Skin of body (tissue), 2 donors: ENCODE results near the gene GINS2. TPM values are rescaled to one million over a fixed set of nuclear protein-coding genes. Genes with fewer than 3 reads are reported as not detected.

ENCODE experiments used
- DNase-seq: peaks from one replicate; lab custom pipeline; 2025; lab: John Stamatoyannopoulos, UW
- total RNA-seq: library from RNA; depleted of rRNA; stranded (reverse); fragments of >200 nt; gene quantifications from one replicate; pipeline ENCODE4 v1.2.3, GENCODE V29; 2014

The GINS2 gene
- total RNA-seq, 1 donor from 2014 or later = 5.3 TPM

DNA sequence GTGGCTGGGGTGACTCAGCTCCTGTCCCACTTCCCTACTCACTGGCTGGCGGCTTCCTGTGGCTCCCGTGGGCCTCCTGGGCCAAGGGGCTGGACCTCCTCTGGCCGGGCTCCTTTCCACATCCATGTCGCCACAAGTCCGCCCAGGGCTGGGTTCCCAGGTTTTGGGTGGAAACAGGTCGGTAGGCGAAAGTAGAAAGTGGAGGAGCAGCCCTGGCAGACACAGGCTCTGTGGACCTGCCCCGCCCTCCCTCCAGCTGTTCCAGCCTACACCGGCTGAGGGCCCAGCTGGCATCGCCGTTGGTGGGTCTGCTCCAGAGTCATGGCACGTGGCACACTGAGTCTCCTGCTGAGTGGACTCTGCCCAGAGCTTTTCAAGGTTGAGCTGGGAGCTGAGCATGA, 47.0 kb downstream of the GINS2 start:
- DNase-seq = no peak

- no peak for DNase-seq
Measured at GRCh38 chr16:85641305-85641704, 47.4 kb downstream of the GINS2 start.

DNA sequence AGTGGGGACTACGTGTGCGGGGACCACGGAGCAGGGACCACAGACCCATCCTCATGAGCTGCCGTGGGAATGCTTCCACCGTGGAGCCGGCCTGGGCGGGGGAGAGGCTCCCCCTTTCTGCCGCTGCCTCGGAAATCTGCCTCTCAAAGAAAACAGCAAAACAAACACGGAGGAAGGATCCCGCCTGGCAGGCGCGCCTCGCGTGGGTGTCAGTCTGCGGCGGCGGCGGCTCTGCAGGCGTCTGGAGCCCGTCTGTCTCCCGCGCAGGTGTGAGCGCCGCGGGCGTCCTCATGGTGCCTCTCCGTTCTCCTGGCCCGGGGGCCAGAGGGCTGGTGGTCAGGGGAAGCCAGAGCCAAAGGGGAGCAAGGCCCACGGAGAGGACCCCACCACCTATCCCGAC, 48.2 kb downstream of the GINS2 start:
- DNase-seq = no peak

- no peak for DNase-seq
Measured at GRCh38 chr16:85640254-85640558, 48.5 kb downstream of the GINS2 start.

DNA sequence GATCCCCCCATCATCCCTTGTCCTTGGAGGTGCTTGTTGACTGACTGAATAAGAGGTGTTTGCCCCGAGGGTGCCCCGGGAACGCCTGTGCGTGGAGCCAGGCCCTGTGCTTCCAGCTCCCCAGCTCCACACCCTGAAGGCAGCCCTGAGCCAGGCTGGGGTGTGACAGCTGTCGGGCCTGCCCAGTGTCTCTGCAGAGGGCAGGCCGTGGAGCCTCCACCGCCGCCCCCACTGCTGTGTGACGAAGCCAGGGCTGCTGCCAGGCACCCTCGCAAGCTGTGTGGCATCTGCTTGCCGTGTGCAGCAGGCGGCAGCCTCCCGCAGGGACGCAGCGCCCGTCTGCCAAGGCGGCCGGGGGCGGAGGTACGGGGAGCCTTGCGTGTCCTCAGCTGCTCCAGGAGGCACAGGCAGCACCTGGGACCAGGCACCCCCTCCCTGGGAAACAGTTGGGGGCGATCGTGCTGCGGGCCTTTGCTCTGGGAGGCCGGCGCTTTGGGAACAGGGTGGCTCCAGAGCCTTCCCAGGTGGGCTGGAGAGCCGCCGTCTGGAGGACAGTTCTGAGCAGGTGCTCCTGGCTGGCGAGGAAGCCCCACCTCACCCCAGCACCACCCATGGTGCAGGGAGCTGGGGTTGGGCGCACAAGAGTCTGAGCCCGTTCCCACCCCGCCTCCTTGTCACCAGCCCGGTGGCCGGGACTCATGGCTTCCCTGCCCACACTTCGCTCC, 49.1 kb downstream of the GINS2 start:
- DNase-seq = no peak

DNA sequence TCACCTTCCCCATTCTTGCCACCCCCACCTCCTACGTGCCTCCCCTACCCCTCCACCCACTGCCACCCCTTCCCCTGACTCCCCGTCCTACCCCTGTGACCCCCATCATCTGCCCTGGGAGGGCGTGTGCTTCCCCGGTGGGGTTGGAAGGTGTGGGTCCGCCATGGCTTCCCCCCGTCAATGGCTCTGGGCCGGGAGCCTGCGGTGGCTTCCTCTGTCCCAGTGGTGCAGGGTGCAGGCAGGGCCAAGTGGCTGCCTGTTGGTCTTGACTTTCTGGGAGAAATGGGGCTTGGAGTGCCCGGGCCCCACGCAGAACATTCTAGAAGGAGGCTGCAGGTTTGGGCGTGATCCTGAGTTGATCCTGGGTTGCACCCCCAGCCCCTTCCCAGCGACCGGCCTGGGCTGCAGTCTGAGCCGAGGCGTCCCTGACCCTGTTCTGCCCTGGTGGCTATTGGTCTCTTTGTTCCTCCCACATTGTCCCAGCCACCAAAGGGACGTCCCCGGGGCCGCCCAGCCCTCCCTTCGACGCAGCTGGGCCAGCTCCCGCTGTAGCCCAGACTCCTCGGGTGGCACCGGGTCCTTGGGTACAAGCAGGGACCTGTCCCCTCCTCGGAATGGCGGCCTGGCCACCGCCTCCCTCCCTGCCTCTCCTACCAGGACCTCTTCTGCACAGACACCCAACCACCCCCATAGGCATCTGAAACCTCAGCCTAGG, 49.9 kb downstream of the GINS2 start:
- DNase-seq = no peak

- peak; percentile 12 for DNase-seq
Measured at GRCh38 chr16:85637808-85638647, 50.7 kb downstream of the GINS2 start.

DNA sequence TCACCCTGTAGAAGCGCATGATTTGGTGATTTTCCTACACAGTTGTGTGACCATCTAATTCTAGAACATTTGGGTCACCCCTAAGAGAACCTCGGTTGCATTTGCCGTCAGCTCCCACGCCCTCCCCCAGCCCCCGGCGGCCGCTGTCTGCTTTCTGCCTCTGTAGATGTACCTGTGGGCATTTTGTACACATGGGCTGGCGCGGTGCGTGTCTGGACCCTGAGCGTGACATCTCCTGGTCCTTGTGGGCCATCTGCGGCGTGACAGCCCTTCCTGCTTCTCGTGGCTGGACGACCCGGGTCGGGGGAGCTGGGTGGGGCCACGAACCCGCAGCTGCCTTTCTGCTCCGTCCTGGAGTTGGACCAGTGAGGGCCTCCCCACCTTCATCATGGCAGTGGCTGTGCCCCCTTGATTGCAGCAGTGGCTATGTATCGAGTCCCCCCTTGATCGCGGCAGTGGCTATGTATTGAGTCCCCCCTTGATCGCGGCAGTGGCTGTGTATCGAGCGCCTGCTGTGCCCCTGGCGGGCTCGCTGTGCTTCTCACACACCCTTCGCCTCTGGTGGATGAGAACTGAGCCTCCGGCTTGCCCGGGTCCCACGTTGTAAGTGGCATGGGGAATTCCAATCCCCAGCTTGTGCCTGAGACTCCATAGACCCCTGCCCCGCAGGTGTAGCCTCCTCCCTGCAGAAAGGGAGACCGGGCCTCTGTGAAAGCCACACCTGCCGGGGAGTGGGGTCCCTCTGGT, 51.5 kb downstream of the GINS2 start:
- no peak for DNase-seq

- DNase-seq = no peak
Measured at GRCh38 chr16:85636234-85636812, 52.4 kb downstream of the GINS2 start.

- DNase-seq = no peak
Measured at GRCh38 chr16:85635545-85636140, 53.1 kb downstream of the GINS2 start.

- no peak for DNase-seq
Measured at GRCh38 chr16:85634747-85635544, 53.8 kb downstream of the GINS2 start.

- no peak for DNase-seq
Measured at GRCh38 chr16:85633888-85634287, 54.9 kb downstream of the GINS2 start.

GRCh38 chr16:85633438-85633743, 55.4 kb downstream of the GINS2 start:
- no peak for DNase-seq

DNA sequence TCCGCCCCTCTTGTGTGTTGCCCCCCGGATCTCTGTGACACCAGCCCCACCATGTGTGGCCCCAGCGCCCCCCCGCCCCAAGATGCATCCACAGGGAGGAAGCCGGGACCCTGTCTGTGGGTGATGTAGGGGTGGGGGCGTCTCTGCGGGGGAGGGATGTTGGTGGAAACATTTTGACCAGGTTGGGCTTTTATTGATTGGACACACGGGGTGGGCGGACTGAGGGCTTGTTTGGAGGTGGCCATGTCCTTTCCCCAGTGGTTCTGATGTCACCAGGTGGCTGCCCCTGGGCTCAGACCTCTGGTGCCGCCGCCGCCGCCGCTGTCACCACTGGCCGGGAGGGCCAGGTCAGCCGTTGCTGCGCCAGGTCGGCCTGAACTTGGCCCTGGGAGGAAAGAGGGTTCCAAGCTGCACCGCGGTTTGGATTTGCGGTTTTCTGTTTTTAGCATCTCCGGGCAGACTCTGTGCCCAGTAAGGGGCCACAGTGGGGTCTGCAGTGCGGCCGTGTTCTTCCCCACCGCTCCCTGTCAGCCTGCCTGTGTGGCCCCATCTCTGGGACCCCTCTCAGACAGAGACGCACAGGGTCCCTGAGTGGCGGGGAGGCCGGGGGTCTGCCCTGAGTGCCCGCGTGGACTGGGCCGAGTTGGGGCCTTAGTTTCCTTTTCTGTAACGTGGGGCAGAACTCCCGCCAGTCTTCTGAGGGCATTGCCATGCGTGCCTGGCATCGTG, 55.9 kb downstream of the GINS2 start:
- no peak for DNase-seq

- no peak for DNase-seq
Measured at GRCh38 chr16:85631802-85632393, 56.9 kb downstream of the GINS2 start.

DNA sequence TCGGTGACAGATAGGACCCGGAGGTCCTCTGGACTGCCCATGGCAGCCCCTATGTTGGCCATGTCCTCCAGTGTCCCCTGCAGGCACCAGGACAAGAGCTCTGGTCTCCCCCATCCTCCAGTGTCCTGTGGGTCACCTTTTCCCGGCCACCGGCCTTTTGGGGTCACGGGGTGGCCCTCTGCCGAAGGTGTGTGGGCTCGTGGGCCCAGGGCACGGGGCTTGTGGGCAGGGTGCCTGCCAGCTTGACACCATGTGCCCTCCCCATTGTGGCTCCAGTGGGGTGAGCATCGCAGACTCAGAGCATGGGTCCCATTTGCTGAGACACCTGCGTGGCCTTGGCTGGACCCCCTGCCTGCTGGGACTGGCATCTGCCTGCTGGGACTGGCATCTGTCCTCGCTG, 57.5 kb downstream of the GINS2 start:
- DNase-seq = no peak

DNA sequence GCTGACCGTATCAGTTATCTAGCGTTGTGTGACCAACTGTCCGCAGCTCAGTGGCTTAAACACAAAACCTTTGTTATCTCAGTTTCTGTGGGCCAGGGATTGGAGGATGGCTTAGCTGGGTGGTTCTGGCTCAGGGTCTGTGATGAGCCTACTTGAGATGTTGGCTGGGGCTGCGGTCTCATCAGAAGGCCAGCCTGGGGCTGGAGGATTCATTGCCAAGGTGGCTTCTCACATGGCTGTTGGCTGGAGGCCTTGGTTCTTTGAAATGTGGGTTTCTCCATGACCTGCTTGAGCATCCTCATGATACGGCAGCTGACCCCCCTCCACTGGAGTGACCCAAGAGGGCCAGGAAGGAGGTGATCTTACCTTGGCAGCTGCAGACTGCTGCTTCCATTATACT, 58.9 kb downstream of the GINS2 start:
- DNase-seq = no peak

DNA sequence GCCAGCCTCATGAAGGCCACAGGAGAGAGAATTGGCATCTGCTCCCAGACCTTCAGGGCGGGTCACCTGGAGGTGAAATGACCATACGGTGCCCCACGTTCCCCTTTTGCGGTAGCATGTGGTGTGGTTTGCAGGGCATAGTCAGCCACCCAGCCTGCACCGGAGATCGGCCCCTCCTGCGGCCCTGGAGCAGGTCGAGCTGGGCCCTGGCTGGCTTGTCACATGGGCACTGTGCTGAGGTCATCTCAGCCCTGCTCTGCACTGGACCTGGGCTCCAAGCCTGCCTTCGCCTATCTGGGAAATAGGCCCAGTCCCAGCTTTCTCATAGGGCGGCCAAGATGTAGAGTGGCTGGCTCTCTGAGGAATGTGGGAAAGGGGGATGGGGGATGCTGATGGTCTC, 59.4 kb downstream of the GINS2 start:
- DNase-seq = no peak

GRCh38 chr16:85628645-85629044, 60.1 kb downstream of the GINS2 start:
- DNase-seq = no peak
